Renal cortical epithelial cell (primary cell): ENCODE results near the gene IL3. TPM values are rescaled to one million over a fixed set of nuclear protein-coding genes. Genes with fewer than 3 reads are reported as not detected.

Experiments used
- DNase-seq: peaks from one replicate; pipeline ENCODE4 v3.0.0-alpha.2; 2011; ENCODE audit warnings: low read depth
- total RNA-seq: library from RNA; depleted of rRNA; stranded (reverse); fragments of >200 nt; gene quantifications from 2 replicates; pipeline ENCODE4 v1.2.3, GENCODE V29; 2014

Gene IL3
- total RNA-seq, 1 donor from 2014 or later = not detected

DNA sequence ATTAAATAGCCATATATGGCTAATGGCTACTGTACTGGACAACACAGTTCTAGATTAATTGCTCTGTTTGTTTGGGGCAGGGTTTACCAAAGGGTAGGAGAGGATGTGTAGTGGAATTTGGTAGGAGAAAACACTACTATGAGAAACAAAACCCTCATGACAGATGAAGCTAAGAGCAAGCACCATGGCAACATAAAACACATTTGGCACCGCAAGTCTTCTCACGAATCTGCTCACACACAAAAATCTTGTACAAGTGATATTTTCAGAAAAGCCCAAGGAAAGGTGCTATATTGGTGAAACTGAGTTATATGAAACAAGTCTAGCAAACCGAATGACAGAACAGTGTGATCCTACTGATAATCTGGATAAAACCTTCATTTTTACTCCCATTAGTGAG is 51.7 kb downstream of the IL3 start:
- no peak for DNase-seq

Other genes starting within 250 kb of the IL3 start
- gene MEIKIN, start 115.0 kb upstream of the IL3 start, total RNA-seq = not detected in 2 replicates
- 0.05 TPM in 1 of 2 replicates, not detected in the other for gene ACSL6, start 49.0 kb upstream of the IL3 start, total RNA-seq
- 0.60 and 217 TPM in 2 replicates for gene CSF2, start 13.1 kb downstream of the IL3 start, total RNA-seq
- 142 and 441 TPM in 2 replicates for gene P4HA2, start 167.2 kb downstream of the IL3 start, total RNA-seq
- 92.0 and 249 TPM in 2 replicates for gene PDLIM4, start 197.0 kb downstream of the IL3 start, total RNA-seq
- 1.6 and 8.9 TPM in 2 replicates for gene SLC22A4, start 233.7 kb downstream of the IL3 start, total RNA-seq